22Rv1 (cell line): ENCODE results near the gene LRFN3.
"Not testable (repeated sequence)": the region's sequence is repeated elsewhere in the genome, so short reads cannot be mapped to it uniquely, and the experiment has no call there.

Experiments
- ZFX ChIP-seq: fragments of 450-650 bp; IDR thresholded peaks from 2 replicates; pipeline ENCODE4 v1.6.1; 2017; ENCODE audit warnings: antibody characterized with exemption, borderline replicate concordance
- TF ChIP-seq, protein P1 (sequence below): fragments of 450-650 bp; IDR thresholded peaks from 2 replicates; pipeline ENCODE4 v1.5.1; 2017; ENCODE audit warnings: mild to moderate bottlenecking

DNA sequence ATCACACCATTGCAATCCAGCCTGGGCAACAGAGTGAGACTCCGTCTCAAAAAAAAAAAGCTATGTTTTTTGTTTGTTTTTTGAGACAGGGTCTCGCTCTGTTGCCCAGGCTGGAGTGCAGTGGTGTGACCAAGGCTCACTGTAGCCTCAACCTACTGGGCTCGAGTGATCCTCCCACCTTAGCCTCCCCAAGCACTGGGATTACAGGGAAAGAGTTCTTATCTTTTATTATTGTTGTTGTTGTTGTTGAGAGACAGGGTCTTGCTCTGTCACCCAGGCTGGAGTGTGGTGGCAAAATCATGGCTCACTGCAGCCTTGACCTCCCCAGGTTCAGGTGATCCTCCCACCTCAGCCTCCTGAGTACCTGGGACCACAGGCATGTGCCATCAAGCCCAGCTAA lies 44.4 kb upstream of the LRFN3 start:
- TF ChIP-seq, protein P1, sequence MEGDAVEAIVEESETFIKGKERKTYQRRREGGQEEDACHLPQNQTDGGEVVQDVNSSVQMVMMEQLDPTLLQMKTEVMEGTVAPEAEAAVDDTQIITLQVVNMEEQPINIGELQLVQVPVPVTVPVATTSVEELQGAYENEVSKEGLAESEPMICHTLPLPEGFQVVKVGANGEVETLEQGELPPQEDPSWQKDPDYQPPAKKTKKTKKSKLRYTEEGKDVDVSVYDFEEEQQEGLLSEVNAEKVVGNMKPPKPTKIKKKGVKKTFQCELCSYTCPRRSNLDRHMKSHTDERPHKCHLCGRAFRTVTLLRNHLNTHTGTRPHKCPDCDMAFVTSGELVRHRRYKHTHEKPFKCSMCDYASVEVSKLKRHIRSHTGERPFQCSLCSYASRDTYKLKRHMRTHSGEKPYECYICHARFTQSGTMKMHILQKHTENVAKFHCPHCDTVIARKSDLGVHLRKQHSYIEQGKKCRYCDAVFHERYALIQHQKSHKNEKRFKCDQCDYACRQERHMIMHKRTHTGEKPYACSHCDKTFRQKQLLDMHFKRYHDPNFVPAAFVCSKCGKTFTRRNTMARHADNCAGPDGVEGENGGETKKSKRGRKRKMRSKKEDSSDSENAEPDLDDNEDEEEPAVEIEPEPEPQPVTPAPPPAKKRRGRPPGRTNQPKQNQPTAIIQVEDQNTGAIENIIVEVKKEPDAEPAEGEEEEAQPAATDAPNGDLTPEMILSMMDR = not testable (repeated sequence)
- not testable (repeated sequence) for TF ChIP-seq ZFX
